PFSK-1 (cell line): ENCODE measurements around the gene NACAD.

ENCODE experiments used
- FOXP2 ChIP-seq: optimal IDR thresholded peaks from 2 replicates; pipeline ENCODE3; 2011; ENCODE audit warnings: borderline replicate concordance, control low read depth, inconsistent platforms; ENCODE audit not compliant: insufficient read depth; ENCODE audit errors: extremely low read length, extremely low read depth
- POLR2AphosphoS5 ChIP-seq: IDR thresholded peaks from 2 replicates; pipeline ENCODE4 v1.6.1; 2012; ENCODE audit warnings: low read depth, mild to moderate bottlenecking, control low read depth, low read length, moderate library complexity
- SIN3A ChIP-seq: IDR thresholded peaks from 2 replicates; pipeline ENCODE4 v1.6.1; 2012; ENCODE audit warnings: mild to moderate bottlenecking, low read length, moderate library complexity, borderline replicate concordance; ENCODE audit not compliant: insufficient read depth
- TAF1 ChIP-seq: IDR thresholded peaks from 2 replicates; pipeline ENCODE4 v1.6.1; 2012; ENCODE audit warnings: low read length, control low read depth, borderline replicate concordance; ENCODE audit not compliant: insufficient read depth
- TF ChIP-seq, protein P1 (sequence below), 2 experiments: IDR thresholded peaks; 2 replicates each; pipeline versions ENCODE4 v1.6.1 to v1.8.0; 2011 to 2012; ENCODE audit warnings: low read depth in 2 of 2, low read length in 2 of 2, control low read depth in 1 of 2, inconsistent platforms in 1 of 2, mild to moderate bottlenecking in 1 of 2, moderate library complexity in 1 of 2; ENCODE audit not compliant: insufficient read depth in 1 of 2

DNA sequence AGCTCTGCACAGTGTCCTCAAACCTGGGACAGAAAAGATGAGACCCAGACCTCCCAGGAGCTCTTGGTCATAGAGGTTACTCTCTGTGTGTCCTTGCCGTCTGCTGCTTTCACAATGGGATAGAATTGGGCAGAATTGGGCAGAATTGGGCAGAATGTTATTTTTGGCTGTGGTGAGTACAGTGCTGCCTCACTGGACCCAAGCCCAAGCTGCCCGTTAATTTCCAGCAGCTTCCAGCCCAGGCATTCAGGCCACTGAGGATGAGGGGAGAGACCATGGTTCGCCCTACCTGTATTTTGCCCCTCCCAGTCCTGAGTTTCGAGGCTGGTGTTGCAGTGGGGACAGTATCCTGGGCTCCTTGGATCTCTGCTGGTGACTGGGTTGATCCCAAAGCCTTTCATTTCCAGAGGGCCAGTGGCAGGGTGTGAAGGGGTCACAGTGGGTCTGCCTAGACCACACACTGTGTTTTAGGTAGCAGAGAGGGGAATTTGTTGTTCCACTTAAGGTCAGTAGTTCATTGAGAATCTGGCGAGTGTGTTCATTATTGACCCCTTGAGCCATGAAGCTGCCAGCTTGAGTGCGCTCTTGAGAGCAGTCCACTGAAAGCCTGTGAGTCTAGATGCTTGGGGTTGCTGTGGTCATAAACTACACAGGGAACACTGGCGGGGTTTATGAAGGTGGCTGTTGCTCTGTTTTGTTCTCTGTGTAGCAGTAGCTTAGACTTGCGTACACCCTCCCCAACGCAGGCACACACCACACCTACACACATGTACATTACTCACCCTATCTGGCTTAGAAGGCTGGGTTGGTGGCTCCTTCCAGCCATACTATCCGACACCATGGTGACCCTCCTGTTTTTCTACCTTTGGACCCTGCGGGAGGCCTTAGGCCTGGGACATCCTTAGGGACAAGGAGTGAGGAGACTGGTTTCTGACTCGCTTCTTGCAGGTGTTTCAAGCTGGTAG is 23.5 kb downstream of the NACAD start:
- no peak for TF ChIP-seq POLR2AphosphoS5
- no peak for TF ChIP-seq SIN3A
- TF ChIP-seq TAF1: no peak
- TF ChIP-seq, protein P1, sequence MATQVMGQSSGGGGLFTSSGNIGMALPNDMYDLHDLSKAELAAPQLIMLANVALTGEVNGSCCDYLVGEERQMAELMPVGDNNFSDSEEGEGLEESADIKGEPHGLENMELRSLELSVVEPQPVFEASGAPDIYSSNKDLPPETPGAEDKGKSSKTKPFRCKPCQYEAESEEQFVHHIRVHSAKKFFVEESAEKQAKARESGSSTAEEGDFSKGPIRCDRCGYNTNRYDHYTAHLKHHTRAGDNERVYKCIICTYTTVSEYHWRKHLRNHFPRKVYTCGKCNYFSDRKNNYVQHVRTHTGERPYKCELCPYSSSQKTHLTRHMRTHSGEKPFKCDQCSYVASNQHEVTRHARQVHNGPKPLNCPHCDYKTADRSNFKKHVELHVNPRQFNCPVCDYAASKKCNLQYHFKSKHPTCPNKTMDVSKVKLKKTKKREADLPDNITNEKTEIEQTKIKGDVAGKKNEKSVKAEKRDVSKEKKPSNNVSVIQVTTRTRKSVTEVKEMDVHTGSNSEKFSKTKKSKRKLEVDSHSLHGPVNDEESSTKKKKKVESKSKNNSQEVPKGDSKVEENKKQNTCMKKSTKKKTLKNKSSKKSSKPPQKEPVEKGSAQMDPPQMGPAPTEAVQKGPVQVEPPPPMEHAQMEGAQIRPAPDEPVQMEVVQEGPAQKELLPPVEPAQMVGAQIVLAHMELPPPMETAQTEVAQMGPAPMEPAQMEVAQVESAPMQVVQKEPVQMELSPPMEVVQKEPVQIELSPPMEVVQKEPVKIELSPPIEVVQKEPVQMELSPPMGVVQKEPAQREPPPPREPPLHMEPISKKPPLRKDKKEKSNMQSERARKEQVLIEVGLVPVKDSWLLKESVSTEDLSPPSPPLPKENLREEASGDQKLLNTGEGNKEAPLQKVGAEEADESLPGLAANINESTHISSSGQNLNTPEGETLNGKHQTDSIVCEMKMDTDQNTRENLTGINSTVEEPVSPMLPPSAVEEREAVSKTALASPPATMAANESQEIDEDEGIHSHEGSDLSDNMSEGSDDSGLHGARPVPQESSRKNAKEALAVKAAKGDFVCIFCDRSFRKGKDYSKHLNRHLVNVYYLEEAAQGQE (IDR thresholded peaks at IDR 0.05; ENCODE audit: insufficient read depth in 1 of 2, low read depth in 2 of 2, low read length in 2 of 2): no peak
- no peak for TF ChIP-seq FOXP2
